GM18520 (cell line): ENCODE results near the gene IL1A.

Source experiments
- ATAC-seq: cut with Tn5 transposase; IDR thresholded peaks from one replicate; pipeline ENCODE4 v1.9.1; 2021; ENCODE audit not compliant: unreplicated experiment

Gene IL1A

DNA sequence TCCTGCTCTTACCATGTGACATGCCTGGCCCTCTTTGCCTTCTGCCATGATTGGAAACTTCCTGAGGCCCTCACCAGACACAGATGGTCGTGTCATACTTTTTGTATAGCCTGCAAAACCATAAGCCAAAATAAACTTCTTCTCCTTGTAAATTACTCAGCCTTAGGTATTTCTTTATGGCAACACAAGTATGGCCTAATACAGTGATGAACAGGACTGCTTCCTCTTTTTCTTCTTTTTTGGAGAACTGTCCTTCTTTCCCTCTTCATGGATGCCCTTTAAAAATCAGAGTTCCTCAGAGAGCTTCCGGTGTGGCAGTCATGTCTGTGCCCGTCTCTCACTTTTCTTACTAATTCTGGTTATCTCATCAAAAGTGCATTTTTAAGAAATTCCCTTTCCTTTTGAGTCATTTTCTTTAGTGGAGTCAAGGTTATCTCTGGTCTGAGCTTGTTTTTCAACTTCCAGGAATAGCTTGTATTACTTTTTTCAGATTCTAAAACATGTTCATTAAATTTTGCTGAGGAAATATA lies 9.2 kb upstream of the IL1A start:
- ATAC-seq: no peak

DNA sequence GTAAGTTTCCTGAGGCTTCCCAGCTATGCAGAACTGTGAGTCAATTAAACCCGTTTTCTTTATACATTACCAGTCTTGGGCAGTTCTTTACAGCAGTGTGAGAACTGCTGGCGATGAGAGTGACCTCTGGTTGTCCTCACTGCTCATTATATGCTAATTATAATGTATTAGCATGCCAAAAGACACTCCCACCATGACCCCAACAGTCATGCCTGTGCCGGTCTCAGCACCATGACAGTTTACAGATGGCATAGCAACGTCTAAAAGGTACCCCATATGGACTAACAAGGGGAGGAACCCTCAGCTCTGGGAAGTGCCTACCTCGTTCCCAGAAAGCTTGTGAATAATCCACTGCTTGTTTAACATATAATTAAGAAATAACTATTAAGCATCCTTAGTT lies 8.1 kb upstream of the IL1A start:
- no peak for ATAC-seq

DNA sequence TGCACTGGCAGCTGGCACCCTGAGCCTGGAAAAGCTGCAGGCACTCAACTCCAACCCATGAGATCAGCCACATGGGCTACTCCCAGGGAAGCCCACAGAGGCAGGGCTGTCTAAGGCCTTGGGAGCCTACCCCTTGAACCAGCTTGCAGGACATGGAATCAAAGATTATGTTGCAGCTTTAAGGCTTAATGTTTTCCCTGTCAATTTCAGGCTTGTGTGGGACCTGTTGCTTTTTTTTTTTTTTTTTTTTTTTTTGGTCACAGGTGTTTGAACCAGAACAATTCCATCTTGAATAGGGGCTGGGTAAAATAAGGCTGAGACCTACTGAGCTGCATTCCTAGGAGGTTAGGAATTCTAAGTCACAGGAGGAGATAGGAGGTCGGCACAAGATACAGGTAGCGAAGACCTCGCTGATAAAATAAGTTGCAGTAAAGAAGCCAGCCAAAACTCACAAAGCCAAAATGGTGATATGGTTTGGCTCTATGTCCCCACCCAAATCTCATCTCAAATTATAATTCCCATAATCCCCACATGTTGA lies 7.5 kb upstream of the IL1A start:
- ATAC-seq: no peak

- no peak for ATAC-seq
Measured at GRCh38 chr2:112791019-112791418, 6.7 kb upstream of the IL1A start.

- ATAC-seq: no peak
Measured at GRCh38 chr2:112790305-112790704, 6.0 kb upstream of the IL1A start.

- ATAC-seq: no peak
Measured at GRCh38 chr2:112789186-112789585, 4.9 kb upstream of the IL1A start.

- no peak for ATAC-seq
Measured at GRCh38 chr2:112788653-112789052, 4.4 kb upstream of the IL1A start.

DNA sequence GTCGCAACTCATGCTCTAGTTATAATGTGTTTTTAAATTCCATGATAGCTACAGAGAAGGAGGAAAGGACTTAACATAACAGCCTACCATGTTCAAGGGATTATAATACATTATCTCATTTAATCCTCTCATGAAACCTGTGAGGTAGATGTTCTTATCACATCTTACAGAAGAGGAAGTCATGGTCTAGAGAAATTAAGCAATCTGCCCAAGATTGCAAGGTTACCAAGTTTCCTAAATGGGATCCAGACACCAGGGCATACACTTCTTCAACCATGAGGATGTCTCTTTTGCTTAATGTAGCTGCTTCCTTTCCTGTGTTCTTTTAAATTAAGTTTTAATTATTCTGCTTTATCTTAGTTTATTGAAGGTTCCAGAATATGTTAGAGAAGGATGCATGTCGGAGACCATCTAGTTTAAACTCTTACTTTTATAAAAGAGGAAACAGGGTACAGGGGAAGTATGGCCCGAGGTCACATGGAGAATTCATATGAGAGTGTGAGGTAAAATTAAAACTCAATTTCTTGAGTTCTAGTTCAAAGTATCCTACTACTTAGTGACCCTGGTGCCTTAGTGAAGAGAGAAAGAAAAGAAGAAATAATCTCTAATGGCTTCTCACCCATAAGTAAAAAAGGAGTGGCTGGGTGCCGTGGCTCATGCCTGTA lies 3.6 kb upstream of the IL1A start:
- ATAC-seq: no peak

DNA sequence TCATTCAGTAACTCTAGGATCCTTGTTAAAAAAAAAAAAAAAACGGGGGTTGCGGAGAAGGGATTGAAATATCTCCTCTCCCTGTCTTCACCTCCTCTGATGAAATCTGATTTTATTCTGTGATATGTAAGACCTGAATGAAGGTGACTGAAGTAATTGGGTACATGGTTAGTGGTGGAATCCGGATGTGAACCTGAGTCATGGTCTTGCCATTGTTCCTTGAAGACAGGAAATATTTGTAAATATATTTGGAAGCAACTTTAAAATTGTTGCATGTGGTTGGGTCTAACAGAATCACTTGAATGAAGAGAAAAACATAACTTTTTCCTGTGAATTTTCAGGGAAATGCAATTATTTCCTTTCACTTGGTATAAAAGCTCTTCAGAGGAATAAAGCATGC lies 3.0 kb upstream of the IL1A start:
- no peak for ATAC-seq

- no peak for ATAC-seq
Measured at GRCh38 chr2:112783187-112783714, 1.0 kb downstream of the IL1A start.

DNA sequence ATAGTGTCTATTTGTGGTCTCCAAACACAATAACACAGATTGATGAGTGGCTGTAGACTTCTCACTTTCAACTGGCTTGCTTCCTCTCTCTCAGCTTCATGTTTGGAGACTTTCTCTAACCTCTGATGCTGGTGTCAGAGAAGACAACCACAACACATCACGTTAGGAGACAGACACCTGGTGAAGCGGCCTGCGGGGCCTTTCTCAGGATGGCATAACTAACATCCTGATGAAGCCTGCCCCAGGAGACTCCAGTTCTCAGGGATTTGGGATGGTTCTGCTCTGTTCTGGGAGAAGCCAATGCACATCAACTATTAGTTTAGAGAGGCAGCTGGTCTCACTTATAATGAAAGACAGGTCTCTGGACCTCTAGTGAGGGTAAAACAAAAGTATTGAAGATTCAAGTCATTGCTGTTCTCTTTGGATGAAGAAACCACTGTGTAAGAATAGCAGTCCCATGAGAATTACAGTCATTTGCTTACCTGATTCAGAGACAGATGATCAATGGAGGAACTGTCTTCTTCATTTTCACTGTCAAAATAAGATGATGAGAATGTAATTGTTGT lies 2.0 kb downstream of the IL1A start:
- ATAC-seq: peak; percentile 78

- no peak for ATAC-seq
Measured at GRCh38 chr2:112779598-112779997, 4.7 kb downstream of the IL1A start.

DNA sequence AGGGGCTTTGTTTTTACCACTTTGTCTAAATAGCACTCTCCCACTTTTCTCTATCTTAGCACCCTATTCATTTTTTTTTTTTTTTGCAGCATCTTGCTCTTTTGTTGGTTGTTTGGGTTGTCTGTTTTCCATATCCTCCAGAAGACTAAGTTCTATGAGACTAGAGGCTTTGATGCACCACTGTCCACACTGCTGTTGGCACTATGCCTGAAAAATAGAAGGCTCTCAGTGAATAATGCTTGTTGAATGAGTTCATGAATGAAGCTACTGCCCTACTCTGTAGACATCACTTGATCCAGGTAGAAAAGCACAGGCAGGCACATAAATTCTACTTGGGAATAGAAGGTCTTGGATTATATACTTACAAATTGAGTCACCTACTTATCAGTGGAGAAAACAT lies 7.3 kb downstream of the IL1A start:
- no peak for ATAC-seq

DNA sequence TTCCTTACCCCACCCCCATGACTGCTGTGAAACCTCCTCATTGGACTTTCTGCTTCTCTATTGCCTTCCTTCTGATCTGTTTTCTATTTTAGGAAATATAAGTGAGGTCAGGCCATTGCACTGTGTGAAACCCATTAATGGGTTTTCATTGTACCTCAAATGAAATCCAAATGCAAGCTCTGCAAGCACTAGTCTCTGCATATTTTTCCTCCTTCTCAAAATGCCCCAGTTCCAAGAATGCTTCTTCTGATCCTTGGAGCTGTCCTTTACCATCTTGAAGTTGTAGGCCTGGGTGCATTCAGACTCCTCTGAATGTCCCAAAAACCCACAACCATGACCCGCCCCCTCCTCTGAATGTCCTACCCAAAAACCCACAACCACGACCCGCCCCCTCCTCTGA lies 8.2 kb downstream of the IL1A start:
- no peak for ATAC-seq

DNA sequence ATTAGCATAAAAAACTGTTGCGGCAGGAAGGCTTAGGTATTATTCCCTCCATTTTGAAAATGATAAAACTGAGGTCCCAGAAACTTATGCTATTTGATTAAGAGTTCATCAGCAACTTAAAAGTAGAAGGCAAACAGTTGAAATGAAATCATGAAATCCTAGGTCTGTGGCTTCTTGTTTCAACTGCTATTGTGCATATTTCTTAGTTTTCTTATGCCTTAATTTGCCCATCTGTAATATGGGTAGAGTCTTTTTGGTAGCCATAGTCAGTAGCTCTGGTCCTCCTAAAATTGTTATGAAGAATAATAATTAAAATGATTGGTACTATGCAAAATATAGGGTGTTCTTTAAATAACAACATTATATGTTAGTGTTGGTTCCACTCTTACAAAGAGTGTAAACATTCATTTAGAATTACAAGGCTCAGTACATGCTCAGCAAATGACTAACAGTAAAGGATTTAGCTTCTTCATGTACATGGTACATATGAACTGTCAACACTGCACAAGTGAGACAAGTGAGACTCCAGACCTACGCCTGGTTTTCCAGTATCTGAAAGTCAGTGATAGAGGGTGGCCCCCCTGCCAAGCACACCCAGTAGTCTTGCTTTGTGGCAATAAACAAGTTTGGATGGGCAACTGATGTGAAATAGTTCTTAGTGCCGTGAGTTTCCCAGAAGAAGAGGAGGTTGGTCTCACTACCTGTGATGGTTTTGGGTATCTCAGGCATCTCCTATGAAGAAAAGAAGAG lies 9.6 kb downstream of the IL1A start:
- no peak for ATAC-seq

DNA sequence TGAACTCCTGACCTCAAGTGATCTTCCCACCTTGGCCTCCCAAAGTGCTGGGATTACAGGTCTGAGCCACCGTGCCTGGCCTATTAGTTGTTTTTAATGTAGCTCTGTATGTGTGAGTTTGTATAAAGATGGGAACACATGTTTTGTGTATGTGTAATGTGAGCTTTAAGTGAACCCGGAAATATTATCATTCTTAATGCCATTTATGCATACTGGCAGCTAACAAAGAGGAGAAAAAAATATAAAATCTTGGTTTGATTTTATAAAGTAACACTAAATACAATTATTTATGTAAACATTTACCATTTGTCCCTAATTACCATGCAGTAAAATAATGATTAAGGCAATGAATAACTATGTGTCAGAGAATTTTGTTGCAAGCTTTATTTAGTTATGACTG lies 10.7 kb downstream of the IL1A start:
- no peak for ATAC-seq

- ATAC-seq: no peak
Measured at GRCh38 chr2:112772911-112773475, 11.3 kb downstream of the IL1A start.

GRCh38 chr2:112772322-112772721 lies 12.0 kb downstream of the IL1A start:
- no peak for ATAC-seq

- no peak for ATAC-seq
Measured at GRCh38 chr2:112768432-112768831, 15.9 kb downstream of the IL1A start.

- ATAC-seq: no peak
Measured at GRCh38 chr2:112767693-112768330, 16.5 kb downstream of the IL1A start.

- ATAC-seq: no peak
Measured at GRCh38 chr2:112765251-112765650, 19.0 kb downstream of the IL1A start.
